Endothelial cell of umbilical vein (primary cell): ENCODE measurements around the gene CHKB. TPM values are rescaled to one million over a fixed set of nuclear protein-coding genes. Genes with fewer than 3 reads are reported as not detected.

ENCODE experiments used
- BruUV-seq: library from RNA; stranded (reverse); fragments of 400-500 nt; replicated peaks from 2 replicates; lab custom pipeline; 2021; lab: Mats Ljungman, UMichigan
- CTCF ChIA-PET: fragments of 300-600, 350-600 bp; sonication (Branson Sonifier 250); formaldehyde crosslinking; loops from one replicate; lab custom pipeline; 2021; ENCODE audit warnings: antibody characterized with exemption, inconsistent platforms; lab: Charles Lee
- POLR2A ChIA-PET: fragments of 300-600, 350-600 bp; sonication (Branson Sonifier 250); formaldehyde crosslinking; loops from one replicate; lab custom pipeline; 2021; ENCODE audit warnings: antibody characterized with exemption, inconsistent platforms; lab: Charles Lee
- DNase-seq: peaks from one replicate; pipeline ENCODE4 v3.0.0-alpha.2; 2011; ENCODE audit warnings: low read depth, low spot score
- FAIRE-seq: peaks from 2 replicates; lab custom pipeline; 2011; peaks lifted over from hg19 to GRCh38; lab: Jason Lieb, UNC
- H2AFZ ChIP-seq: 2 replicates; pipeline ENCODE4 v1.6.0; 2012; ENCODE audit warnings: low read depth, low read length, control low read depth, inconsistent platforms
- H3K27ac ChIP-seq: 2 replicates; pipeline ENCODE4 v1.5.1; 2011; ENCODE audit warnings: low read depth, mild to moderate bottlenecking, control low read depth, low read length, moderate library complexity; ENCODE audit not compliant: insufficient read depth
- H3K27me3 ChIP-seq, 2 experiments: 2 replicates each; pipeline versions ENCODE4 v1.6.0 to v1.6.1; 2011; ENCODE audit warnings: low read length in 2 of 2, mixed read lengths in 1 of 2; ENCODE audit not compliant: control insufficient read depth in 2 of 2, insufficient read depth in 2 of 2
- H3K36me3 ChIP-seq, 2 experiments: 2 replicates in 1 of 2; 3 replicates in 1 of 2; pipeline ENCODE4 v1.5.1; 2011; ENCODE audit warnings: low read length in 2 of 2, mild to moderate bottlenecking in 1 of 2, moderate library complexity in 1 of 2; ENCODE audit not compliant: control insufficient read depth in 2 of 2, insufficient read depth in 2 of 2; ENCODE audit errors: extremely low read depth in 1 of 2
- H3K4me1 ChIP-seq: 3 replicates; pipeline ENCODE4 v1.5.1; 2011; ENCODE audit warnings: mild to moderate bottlenecking, low read length; ENCODE audit not compliant: control insufficient read depth, insufficient read depth; ENCODE audit errors: extremely low read depth
- H3K4me2 ChIP-seq: 2 replicates; pipeline ENCODE4 v1.6.1; 2011; ENCODE audit warnings: low read length, control low read depth, mixed read lengths; ENCODE audit not compliant: insufficient read depth
- H3K4me3 ChIP-seq, 3 experiments: fragments of 200-600 bp in 1 of 3; sonication (generic), shearing (Covaris generic) in 1 of 3; replicated peaks in 1 of 3; 2 replicates each; pipeline ENCODE4 v1.5.1; 2011 to 2016; ENCODE audit warnings: control low read depth in 3 of 3, low read length in 3 of 3, mild to moderate bottlenecking in 2 of 3, inconsistent platforms in 1 of 3, low read depth in 1 of 3, moderate library complexity in 1 of 3; ENCODE audit not compliant: insufficient read depth in 1 of 3
- H3K79me2 ChIP-seq: 2 replicates; pipeline ENCODE4 v1.6.0; 2012; ENCODE audit warnings: low read length, inconsistent platforms; ENCODE audit not compliant: control insufficient read depth, insufficient read depth
- H3K9ac ChIP-seq: replicated peaks from 2 replicates; pipeline ENCODE3; 2011; ENCODE audit warnings: low read length, control low read depth; ENCODE audit not compliant: insufficient read depth; ENCODE audit errors: extremely low read depth
- H3K9me1 ChIP-seq: replicated peaks from 3 replicates; pipeline ENCODE4 v1.6.0; 2011; ENCODE audit warnings: mild to moderate bottlenecking, low read length; ENCODE audit not compliant: control insufficient read depth, insufficient read depth; ENCODE audit errors: extremely low read depth
- H3K9me3 ChIP-seq: replicated peaks from 2 replicates; pipeline ENCODE4 v1.5.1; 2012; ENCODE audit warnings: low read length, inconsistent platforms; ENCODE audit not compliant: control insufficient read depth, insufficient read depth
- H4K20me1 ChIP-seq: replicated peaks from 2 replicates; pipeline ENCODE3; 2011; ENCODE audit warnings: mild to moderate bottlenecking, low read length; ENCODE audit not compliant: control insufficient read depth, insufficient read depth; ENCODE audit errors: extremely low read depth
- EZH2 ChIP-seq: IDR thresholded peaks from 2 replicates; pipeline ENCODE4 v1.6.1; 2012; ENCODE audit warnings: borderline replicate concordance, low read depth, mild to moderate bottlenecking, moderate library complexity, low read length, inconsistent platforms; ENCODE audit not compliant: severe bottlenecking
- FOS ChIP-seq: IDR thresholded peaks from 2 replicates; pipeline ENCODE4 v1.6.1; 2011; ENCODE audit warnings: mild to moderate bottlenecking, low read length, moderate library complexity, borderline replicate concordance; ENCODE audit not compliant: insufficient read depth
- GATA2 ChIP-seq: IDR thresholded peaks from 2 replicates; pipeline ENCODE4 v1.7.0; 2011; ENCODE audit warnings: low read depth, mild to moderate bottlenecking, moderate library complexity, mixed read lengths, low read length; ENCODE audit not compliant: insufficient read length, insufficient read depth
- JUN ChIP-seq: IDR thresholded peaks from 2 replicates; pipeline ENCODE4 v1.6.1; 2011; ENCODE audit warnings: borderline replicate concordance, low read depth; ENCODE audit not compliant: insufficient read length, insufficient read depth
- MYC ChIP-seq: IDR thresholded peaks from one replicate; pipeline ENCODE4 v1.6.1; 2011; ENCODE audit warnings: mild to moderate bottlenecking, low read depth, low read length
- POLR2A ChIP-seq: IDR thresholded peaks from 2 replicates; pipeline ENCODE4 v1.6.1; 2012; ENCODE audit warnings: low read depth, mild to moderate bottlenecking, control low read depth, low read length
- POLR2AphosphoS5 ChIP-seq: IDR thresholded peaks from 2 replicates; pipeline ENCODE4 v1.6.1; 2012; ENCODE audit warnings: low read depth, mild to moderate bottlenecking, control low read depth, low read length, moderate library complexity; ENCODE audit not compliant: insufficient read depth
- dilution Hi-C: fragments of 300-500 bp; cut with MboI; formaldehyde crosslinking; loops from one replicate; pipeline ENCODE4 v1.15.0; 2019; ENCODE audit warnings: low sequenced_read_pairs; ENCODE audit not compliant: extremely low pct_ligation_motif_present
- intact Hi-C: fragments of 100-400 bp; cut with micrococcal nuclease; formaldehyde crosslinking; loops from one replicate; pipeline ENCODE4 v1.10.0; 2022
- polyA plus RNA-seq, 4 experiments: library from polyadenylated mRNA; depleted of rRNA in 3 of 4; stranded (reverse) in 3 of 4; unstranded in 1 of 4; fragments of >200 nt; gene quantifications; 2 replicates each; pipeline versions ENCODE4 v1.2.1 to v1.2.3, GENCODE V29; 2011 to 2012; ENCODE audit warnings: missing spikeins in 1 of 4
- total RNA-seq: library from RNA; stranded (reverse); gene quantifications from 2 replicates; pipeline ENCODE4 v1.2.3, GENCODE V29; 2021
- TF ChIP-seq, protein P1 (sequence below), 2 donors: IDR thresholded peaks; 1 replicate in 1 of 2; 2 replicates in 1 of 2; pipeline ENCODE4 v1.5.1; 2011; ENCODE audit warnings: low read length in 2 of 2, mild to moderate bottlenecking in 2 of 2, moderate library complexity in 2 of 2, control low read depth in 1 of 2, inconsistent platforms in 1 of 2, low read depth in 1 of 2; ENCODE audit not compliant: insufficient read depth in 1 of 2; ENCODE audit errors: extremely low read depth in 1 of 2
- TF ChIP-seq, protein P2 (sequence below): IDR thresholded peaks from 2 replicates; pipeline ENCODE4 v1.6.1; 2011; ENCODE audit not compliant: insufficient read depth, insufficient read length

CHKB gene
- total and polyA plus RNA-seq, 2 donors (not counting 3 experiments of a cell fraction or from before 2014, with no cell fraction given), result 62.4 to 70.6 TPM

DNA sequence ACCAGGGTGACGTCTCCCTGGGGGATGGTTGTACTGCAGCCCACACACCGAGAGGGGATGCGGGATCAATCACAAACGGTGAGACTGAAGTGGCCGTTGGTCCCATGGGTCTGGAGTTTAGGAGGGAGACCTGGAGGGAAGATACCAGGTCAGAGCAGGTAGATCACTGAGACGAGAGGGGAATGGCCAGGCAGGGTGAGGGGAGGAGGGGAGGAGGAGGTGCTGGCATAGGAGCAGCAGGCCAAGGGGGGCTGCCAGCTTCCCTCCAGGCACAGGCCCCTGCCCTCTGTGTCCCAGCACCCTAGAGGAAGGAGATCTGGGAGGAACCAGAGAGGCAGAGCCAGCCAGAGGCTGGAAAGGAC lies 25.0 kb upstream of the CHKB start:
- Histone ChIP-seq H3K4me3 (no peak overlapping the region), H3K9ac (no peak overlapping the region), H3K36me3 (no peaks in the 10 kb centered on the region), H2AFZ (no peak overlapping the region), H3K9me1 (no peaks in the 10 kb centered on the region), H3K9me3 (no peaks in the 10 kb centered on the region), H3K27ac (no peak overlapping the region), H3K79me2 (no peaks in the 10 kb centered on the region), H3K27me3 (peaks cover 18 to 26% of the 10 kb centered on the region in 2 experiments), H3K4me1 (no peaks in the 10 kb centered on the region), H3K4me2 (no peak overlapping the region), H4K20me1 (no peaks in the 10 kb centered on the region)
- FAIRE-seq, result no peak
- dilution Hi-C loops, result no loop called here
- POLR2A ChIA-PET, result no interaction called here
- intact Hi-C loops, result no loop called here
- CTCF ChIA-PET, result interaction anchor here (3.0 kb wide), 1 partner anchor 13 kb away, joined by 18 read pairs; no protein-coding TSS in a partner anchor
- no TSS peak for BruUV-seq
- DNase-seq, result no peak
- TF ChIP-seq, protein P1, sequence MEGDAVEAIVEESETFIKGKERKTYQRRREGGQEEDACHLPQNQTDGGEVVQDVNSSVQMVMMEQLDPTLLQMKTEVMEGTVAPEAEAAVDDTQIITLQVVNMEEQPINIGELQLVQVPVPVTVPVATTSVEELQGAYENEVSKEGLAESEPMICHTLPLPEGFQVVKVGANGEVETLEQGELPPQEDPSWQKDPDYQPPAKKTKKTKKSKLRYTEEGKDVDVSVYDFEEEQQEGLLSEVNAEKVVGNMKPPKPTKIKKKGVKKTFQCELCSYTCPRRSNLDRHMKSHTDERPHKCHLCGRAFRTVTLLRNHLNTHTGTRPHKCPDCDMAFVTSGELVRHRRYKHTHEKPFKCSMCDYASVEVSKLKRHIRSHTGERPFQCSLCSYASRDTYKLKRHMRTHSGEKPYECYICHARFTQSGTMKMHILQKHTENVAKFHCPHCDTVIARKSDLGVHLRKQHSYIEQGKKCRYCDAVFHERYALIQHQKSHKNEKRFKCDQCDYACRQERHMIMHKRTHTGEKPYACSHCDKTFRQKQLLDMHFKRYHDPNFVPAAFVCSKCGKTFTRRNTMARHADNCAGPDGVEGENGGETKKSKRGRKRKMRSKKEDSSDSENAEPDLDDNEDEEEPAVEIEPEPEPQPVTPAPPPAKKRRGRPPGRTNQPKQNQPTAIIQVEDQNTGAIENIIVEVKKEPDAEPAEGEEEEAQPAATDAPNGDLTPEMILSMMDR (IDR thresholded peaks at IDR 0.05; ENCODE audit: extremely low read depth in 1 of 2, insufficient read depth in 1 of 2, low read depth in 1 of 2, low read length in 2 of 2), result no peak
- TF ChIP-seq, protein P2, sequence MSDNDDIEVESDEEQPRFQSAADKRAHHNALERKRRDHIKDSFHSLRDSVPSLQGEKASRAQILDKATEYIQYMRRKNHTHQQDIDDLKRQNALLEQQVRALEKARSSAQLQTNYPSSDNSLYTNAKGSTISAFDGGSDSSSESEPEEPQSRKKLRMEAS, result no peak
- no peak for TF ChIP-seq POLR2A
- no peak for TF ChIP-seq MYC
- no peak for TF ChIP-seq GATA2
- TF ChIP-seq FOS, result no peak
- TF ChIP-seq JUN, result no peak
- TF ChIP-seq POLR2AphosphoS5, result no peak
- TF ChIP-seq EZH2, result no peak
